Astrocyte of the hippocampus (primary cell): ENCODE data around the gene CYP4F12.
"Not testable (repeated sequence)": the region's sequence is repeated elsewhere in the genome, so short reads cannot be mapped to it uniquely, and the experiment has no call there.

ENCODE experiments used
- DNase-seq: peaks from one replicate; pipeline ENCODE4 v3.0.0; 2011; ENCODE audit warnings: low read depth, low spot score

CYP4F12 gene

DNA sequence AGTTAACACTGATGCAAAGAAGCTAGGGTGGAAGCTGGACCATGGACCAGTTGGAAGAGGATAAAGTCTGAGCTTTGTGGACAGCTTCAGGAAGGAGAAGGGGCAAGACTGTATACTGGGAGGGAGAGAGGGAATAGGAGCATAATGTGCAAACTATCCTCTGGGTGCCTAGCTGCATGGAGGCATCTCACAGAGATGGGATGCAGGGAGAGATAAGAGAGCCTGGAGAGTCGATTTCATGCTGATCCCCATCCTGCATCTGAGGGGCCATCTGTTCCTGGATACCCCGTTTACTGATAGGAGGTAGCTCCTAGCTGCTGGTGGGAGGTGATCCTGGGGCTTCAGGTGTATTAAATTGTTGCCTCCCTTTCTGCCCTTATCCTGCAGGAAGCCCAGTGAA, 23.4 kb upstream of the CYP4F12 start:
- no peak for DNase-seq

GRCh38 chr19:15650123-15650522, 22.8 kb upstream of the CYP4F12 start:
- DNase-seq: not testable (repeated sequence)

DNA sequence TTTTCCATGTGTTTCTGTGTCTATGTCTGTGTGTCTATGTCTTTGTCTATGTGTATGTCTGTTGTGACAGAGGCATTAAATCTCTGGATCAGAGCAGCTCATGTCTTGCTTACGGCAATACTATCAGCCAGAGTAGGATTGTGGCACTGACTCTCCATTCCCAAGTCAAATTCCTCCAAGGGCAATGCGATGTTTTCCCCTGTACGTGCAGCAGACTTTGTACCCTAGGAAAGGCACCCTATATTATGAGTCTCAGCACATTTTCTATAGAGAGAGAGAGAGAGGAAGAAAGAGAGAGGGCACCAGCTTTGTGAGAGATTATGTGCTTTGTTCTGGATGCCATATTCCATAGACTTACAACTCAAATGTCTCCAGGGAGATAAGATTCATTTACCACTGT, 21.1 kb upstream of the CYP4F12 start:
- DNase-seq: no peak

- DNase-seq: no peak
Measured at GRCh38 chr19:15652559-15653278, 20.2 kb upstream of the CYP4F12 start.

- no peak for DNase-seq
Measured at GRCh38 chr19:15656467-15656866, 16.4 kb upstream of the CYP4F12 start.

GRCh38 chr19:15663247-15663646, 9.6 kb upstream of the CYP4F12 start:
- DNase-seq: no peak

DNA sequence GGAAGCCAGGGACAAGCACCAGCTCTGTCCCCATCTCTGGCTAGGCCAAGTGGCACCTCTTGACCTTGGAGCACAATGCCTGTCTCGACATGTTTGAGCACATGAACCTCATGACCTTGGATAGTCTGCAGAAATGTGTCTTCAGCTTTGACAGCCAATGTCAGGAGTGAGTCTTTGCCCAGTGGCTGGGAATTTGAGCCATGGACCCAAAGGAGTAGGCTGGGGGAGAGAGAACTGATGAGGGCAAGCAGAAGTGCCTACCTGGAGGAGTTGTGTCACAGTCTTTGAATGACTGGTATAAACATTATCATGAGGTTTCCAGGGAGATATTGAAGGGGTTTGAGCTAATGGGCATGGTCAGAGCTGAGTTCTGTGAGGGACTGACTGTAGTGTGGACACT, 6.7 kb upstream of the CYP4F12 start:
- DNase-seq: no peak

DNA sequence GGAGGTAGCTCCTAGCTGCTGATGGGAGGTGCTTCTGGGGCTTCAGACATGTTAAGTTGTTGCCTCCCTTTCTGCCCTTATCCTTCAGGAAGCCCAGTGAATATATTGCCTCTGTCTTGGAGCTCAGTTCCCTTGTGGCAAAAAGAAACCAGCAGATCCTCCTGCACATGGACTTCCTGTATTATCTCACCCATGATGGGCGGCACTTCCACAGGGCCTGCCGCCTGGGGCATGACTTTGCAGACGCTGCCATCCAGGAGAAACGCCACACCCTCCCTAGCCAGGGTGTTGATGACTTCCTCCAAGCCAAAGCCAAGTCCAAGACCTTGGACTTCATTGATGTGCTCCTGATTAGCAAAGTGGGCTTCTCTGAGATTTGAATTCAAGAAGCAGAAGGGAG, 6.0 kb upstream of the CYP4F12 start:
- DNase-seq: no peak

DNA sequence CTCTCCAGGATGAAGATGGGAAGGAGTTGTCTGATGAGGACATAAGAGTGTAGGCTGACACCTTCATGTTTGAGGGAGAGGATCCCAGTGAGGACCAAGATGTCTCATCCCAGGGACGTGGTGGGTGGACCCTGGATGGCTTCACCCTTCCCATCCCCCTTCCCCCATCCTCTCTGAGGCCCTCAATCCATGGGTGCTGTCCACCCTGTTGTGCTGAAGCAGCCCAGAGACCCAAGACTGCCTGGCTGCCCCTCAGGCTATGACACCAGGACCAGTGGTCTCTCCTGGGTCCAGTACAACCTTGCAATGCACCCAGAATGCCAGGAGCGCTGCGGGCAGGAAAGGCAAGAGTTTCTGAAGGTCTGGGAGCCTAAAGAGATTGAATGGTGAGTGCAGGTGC, 3.4 kb upstream of the CYP4F12 start:
- DNase-seq: no peak

DNA sequence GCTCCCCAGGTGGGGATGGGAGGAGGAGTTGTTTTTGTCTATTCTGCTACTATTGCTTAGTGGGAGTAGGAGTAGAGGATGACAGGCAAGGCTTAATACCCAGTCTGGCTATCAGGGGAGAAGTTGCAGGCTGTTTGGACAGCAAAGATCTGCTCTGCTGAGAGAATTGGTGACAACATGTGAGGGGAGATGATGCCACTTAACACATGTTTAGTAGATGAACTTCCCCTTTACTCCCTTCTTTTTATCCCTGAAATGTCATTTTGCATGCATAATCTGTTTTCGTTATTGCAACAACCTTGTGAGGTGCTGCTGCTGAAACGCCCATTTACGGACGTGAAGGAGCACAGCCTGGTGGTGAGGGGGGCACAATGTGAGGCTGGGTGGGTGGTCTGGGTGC, 3.0 kb upstream of the CYP4F12 start:
- no peak for DNase-seq

DNA sequence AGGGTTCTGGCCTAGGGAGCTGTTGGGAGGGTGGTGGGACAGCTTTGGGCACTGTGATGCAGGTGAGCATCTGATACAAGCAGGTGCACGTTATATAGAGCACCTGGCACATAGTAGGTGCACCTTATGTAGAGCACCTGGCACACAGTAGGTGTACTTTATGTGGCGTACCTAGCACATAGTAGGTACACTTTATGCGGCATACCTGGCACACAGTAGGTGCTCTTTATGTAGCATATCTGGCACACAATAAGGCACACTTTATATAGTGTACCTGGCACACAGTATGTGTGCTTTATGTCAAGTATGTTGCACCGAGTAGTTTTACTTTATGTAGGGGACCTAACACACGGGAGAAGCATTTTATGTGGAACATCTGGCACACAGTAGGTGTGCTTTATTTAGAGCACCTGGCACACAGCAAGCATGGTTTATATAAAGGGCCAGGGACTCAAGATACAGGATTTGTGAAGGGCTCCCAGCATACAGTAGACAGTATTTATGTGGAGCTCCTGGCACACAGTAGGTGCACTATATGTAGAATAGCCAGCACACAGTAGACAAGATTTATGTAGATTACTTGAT, 1.6 kb upstream of the CYP4F12 start:
- DNase-seq: no peak

DNA sequence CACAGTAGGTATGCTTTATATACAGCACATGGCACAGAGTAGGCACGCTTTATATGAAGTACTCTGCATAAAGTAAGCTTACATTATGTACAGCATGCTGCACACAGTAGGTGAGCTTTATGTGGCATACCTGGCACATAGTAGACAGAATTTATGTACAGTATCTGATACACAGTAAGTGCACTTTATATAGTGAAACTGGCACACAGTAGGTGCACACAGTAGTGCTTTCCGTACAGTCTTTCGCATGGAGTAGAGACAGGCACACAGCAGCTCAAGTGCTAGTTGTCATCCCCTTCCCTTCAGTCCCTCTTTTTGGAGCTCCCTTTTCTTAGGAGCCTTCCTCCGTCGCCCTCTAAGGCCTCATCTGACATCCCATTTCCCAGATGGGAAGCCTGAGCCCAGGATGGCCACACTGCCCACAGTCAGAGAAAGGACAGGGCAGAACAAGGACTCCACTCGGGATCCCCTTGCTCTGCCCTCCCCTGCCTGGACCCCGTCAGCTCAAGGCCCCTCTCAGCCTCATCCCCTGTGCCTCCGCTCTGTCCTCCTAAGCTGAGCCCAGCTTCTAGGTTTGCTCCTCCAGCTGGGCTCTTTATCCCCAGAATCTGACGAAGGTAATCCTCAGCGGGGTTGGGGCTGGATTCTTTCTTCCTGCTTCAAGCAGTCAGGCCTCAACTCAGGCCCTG, 852 bp upstream of the CYP4F12 start:
- DNase-seq: no peak

DNA sequence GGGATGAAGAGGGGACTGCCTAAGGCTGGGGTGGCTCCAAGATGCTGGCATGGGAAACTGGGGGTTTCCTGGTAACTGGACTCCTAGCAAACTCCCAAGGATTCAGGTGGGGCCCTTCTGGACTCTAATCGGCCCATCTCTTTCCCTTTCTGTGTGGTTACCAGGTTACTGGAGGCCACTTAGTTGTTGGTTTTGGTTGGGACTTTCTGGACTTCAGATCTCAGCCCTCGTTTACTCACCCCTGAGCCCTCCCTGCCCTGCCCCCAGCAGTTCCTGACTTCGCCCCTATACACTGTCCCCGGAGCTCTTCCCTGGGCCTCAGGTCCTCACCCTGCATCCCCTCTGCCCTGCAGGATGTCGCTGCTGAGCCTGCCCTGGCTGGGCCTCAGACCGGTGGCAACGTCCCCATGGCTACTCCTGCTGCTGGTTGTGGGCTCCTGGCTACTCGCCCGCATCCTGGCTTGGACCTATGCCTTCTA, 328 bp downstream of the CYP4F12 start:
- no peak for DNase-seq

DNA sequence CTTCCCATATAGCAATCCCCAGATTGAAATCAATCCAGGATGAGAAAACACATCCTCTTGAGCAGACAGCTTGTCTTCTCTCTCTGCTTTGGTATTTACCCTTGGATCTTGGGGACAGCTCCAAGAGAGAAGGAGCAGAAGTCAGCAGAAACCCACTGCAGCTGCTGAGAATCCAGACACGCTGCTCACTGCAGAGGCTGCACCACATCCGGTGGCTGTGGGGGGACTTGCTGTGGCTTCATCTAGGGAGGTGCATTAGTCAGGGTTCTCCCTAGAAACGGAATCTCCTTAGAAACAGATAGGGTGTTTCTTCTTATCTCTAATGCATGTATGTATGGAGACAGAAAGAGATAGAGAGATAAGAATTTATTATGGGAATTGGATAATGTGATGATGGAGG, 2.7 kb downstream of the CYP4F12 start:
- DNase-seq: no peak

DNA sequence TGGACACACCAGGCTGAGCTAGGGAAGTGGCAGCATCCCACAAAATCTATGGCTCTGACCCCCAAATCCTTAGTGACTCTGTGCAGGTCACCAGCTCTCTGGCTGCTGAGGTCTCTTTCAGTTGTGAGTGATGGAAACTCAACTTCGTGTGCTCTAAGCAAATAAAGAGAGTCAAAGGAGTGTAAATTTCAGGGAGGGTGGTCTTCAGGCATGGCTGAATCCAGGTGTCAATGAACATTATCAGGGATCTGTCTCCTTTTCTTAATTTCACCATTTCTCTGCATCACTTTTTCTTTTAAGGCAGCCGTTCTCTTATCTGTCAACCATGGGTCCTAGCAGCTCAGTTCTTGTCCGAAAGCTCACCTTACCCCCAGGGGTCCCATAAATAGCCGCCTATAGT, 6.2 kb downstream of the CYP4F12 start:
- no peak for DNase-seq

DNA sequence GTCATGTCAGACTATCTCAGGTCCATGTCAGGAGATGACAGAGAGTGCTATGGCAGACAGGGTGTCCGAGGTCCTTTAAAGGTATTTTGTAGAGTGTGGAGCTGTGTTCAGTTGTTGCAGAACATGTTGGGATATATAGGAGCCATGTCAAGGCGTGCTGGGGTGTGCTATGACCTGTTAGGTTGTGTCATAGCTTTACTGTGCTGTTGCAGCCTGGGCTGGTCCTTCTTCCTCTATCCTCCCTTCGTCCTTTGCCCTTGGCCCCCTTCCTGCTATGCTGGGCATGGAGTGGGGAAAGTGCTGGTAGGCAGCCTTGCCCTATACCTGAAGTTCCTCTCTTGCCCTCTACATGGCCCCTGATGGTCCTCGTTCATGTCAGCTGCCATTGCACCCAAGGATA, 7.0 kb downstream of the CYP4F12 start:
- not testable (repeated sequence) for DNase-seq

DNA sequence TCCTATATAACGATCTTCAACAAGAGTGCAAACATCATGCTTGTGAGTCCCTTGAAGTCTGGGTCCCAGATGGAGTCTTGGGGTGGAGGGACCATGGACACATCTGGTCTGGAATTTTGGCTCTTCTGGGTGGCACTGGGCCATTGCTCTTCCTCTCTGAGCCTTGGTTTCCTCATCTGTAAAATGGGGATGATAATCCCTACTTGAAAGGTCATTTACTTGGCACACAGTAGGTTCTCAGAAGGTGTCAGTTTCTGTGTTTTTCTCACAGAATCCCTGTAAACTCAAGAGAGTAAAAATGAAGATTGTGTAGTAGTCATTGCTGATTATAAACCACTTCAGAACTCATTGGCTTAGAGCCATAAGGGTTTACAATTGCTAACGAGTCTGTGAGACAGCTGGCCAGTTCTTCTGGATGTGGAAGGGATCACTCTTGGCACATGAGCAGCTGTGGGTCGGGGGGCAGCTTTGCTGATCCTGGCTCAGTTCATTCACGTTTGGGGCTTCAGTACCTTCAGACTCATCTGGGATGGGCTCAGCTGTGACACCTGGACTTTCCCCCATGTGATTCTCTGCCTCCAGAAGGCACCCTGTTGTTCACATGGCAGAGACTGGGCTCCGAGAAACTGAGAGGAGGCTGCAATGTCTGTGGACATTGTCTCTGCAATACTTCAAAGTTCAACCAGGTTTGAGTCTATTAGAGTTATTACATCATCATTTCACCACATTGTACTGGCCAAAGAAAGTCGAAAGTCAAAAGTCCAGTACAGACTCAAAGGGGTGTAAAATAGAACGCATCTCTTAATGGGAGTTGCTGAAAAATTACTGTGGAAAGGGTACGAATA, 7.8 kb downstream of the CYP4F12 start:
- DNase-seq: no peak

DNA sequence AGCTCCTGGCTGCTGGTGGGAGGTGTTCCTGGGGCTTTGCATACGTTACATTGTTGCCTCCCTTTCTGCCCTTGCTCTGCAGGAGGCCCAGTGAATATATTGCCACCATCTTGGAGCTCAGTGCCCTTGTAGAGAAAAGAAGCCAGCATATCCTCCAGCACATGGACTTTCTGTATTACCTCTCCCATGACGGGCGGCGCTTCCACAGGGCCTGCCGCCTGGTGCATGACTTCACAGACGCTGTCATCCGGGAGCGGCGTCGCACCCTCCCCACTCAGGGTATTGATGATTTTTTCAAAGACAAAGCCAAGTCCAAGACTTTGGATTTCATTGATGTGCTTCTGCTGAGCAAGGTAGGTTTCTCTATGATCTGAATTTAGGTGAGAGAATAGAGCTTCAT, 10.5 kb downstream of the CYP4F12 start:
- no peak for DNase-seq

DNA sequence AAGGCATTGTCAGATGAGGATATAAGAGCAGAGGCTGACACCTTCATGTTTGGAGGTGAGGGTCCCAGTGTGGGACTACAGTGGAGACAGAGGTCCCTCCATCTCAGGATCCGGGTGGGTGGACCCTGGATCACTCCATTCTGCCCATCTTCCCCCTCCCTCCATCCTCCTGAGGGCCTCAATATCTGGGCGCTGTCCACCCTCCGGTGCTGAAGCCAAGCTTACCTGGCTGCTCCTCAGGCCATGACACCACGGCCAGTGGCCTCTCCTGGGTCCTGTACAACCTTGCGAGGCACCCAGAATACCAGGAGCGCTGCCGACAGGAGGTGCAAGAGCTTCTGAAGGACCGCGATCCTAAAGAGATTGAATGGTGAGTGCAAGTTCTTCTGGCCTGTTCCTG, 11.9 kb downstream of the CYP4F12 start:
- no peak for DNase-seq

DNA sequence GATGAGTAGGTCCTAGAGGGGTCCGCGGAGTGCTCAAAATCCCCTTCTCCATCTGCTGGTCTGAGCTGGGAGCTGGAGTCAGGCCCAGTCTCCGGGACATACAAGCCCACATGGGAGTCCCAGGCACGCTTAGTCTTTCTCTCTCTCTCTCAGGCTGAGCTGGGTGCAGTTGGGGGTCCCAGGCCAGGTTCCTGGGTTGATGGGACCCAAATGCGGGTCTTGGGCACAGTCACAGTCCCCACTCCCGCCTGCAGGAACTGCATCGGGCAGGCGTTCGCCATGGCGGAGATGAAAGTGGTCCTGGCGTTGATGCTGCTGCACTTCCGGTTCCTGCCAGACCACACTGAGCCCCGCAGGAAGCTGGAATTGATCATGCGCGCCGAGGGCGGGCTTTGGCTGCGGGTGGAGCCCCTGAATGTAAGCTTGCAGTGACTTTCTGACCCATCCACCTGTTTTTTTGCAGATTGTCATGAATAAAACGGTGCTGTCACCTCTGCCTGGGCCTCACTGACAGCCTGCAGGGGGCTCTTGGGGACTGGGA, 23.8 kb downstream of the CYP4F12 start:
- DNase-seq: no peak

- no peak for DNase-seq
Measured at GRCh38 chr19:15701757-15702533, 29.1 kb downstream of the CYP4F12 start.
